ENCODE measurements around the gene USP4.

Gene USP4

GRCh38 chr3:49283997-49284396, 55.9 kb downstream of the USP4 start:
- Histone ChIP-seq H4K20me1 (ENCODE audit: insufficient read depth, low read length) (no peaks in the 10 kb centered on the region), H3K27me3 (replicated peaks; ENCODE audit: insufficient read depth, low read length) (no peaks in the 10 kb centered on the region), H3K9me3 (replicated peaks; ENCODE audit: insufficient read depth, low read length) (no peaks in the 10 kb centered on the region), H3K4me1 (ENCODE audit: low read length) (no peaks in the 10 kb centered on the region), H3K79me2 (ENCODE audit: low read length) (no peaks in the 10 kb centered on the region), H2AFZ (ENCODE audit: low read length) (no peak overlapping the region), H3F3A (ENCODE audit: insufficient read depth, low read length) (no peaks in the 10 kb centered on the region), H3K9me2 (replicated peaks; ENCODE audit: insufficient read depth, low read length) (no peaks in the 10 kb centered on the region), H3K9ac (ENCODE audit: low read length) (no peak overlapping the region), H3K36me3 (replicated peaks; ENCODE audit: insufficient read depth, low read length) (peaks cover 18% of the 10 kb centered on the region), H3K4me3 (ENCODE audit: low read length) (no peak overlapping the region), H3K4me2 (ENCODE audit: low read depth, low read length) (no peak overlapping the region), H3K27ac (ENCODE audit: low read length) (no peak overlapping the region)
- no peak for DNase-seq
- TF ChIP-seq EZH2 (optimal IDR thresholded peaks at IDR 0.05; ENCODE audit: low read depth, low read length) (no peak), CTCF (IDR thresholded peaks at IDR 0.05; ENCODE audit: low read length) (no peak), EZH2phosphoT487 (IDR thresholded peaks at IDR 0.05; ENCODE audit: low read length) (no peak)

GRCh38 chr3:49279376-49279775, 60.5 kb downstream of the USP4 start:
- no peak overlapping the region for H3K9ac ChIP-seq (ENCODE audit: low read length)
- H3K4me2 ChIP-seq (ENCODE audit: low read depth, low read length), result no peak overlapping the region
- no peak overlapping the region for H2AFZ ChIP-seq (ENCODE audit: low read length)
- H3K27ac ChIP-seq (ENCODE audit: low read length), result no peak overlapping the region
- no peaks in the 10 kb centered on the region for H3K9me3 ChIP-seq (replicated peaks; ENCODE audit: insufficient read depth, low read length)
- H3K9me2 ChIP-seq (replicated peaks; ENCODE audit: insufficient read depth, low read length), result no peaks in the 10 kb centered on the region
- peaks cover 11% of the 10 kb centered on the region for H3K36me3 ChIP-seq (replicated peaks; ENCODE audit: insufficient read depth, low read length)
- TF ChIP-seq EZH2 (optimal IDR thresholded peaks at IDR 0.05; ENCODE audit: low read depth, low read length), result no peak
- TF ChIP-seq CTCF (IDR thresholded peaks at IDR 0.05; ENCODE audit: low read length), result no peak
- no peak for TF ChIP-seq EZH2phosphoT487 (IDR thresholded peaks at IDR 0.05; ENCODE audit: low read length)
- H3F3A ChIP-seq (ENCODE audit: insufficient read depth, low read length), result peaks cover 10% of the 10 kb centered on the region; the same call in 1 of the 2 replicates
- no peak for DNase-seq
- H4K20me1 ChIP-seq (ENCODE audit: insufficient read depth, low read length), result no peaks in the 10 kb centered on the region
- H3K4me1 ChIP-seq (ENCODE audit: low read length), result peaks cover 11% of the 10 kb centered on the region
- no peak overlapping the region for H3K4me3 ChIP-seq (ENCODE audit: low read length)
- no peaks in the 10 kb centered on the region for H3K27me3 ChIP-seq (replicated peaks; ENCODE audit: insufficient read depth, low read length)
- H3K79me2 ChIP-seq (ENCODE audit: low read length), result no peaks in the 10 kb centered on the region

- TF ChIP-seq CTCF (IDR thresholded peaks at IDR 0.05; ENCODE audit: low read length), result no peak
- no peak for TF ChIP-seq EZH2phosphoT487 (IDR thresholded peaks at IDR 0.05; ENCODE audit: low read length)
- TF ChIP-seq EZH2 (optimal IDR thresholded peaks at IDR 0.05; ENCODE audit: low read depth, low read length), result no peak
- Histone ChIP-seq H3K9me3 (replicated peaks; ENCODE audit: insufficient read depth, low read length) (no peaks in the 10 kb centered on the region), H3K79me2 (ENCODE audit: low read length) (no peaks in the 10 kb centered on the region), H3K4me3 (ENCODE audit: low read length) (no peak overlapping the region), H3F3A (ENCODE audit: insufficient read depth, low read length) (peaks cover 10% of the 10 kb centered on the region; the same call in 1 of the 2 replicates), H3K27ac (ENCODE audit: low read length) (no peak overlapping the region), H3K9ac (ENCODE audit: low read length) (no peak overlapping the region), H2AFZ (ENCODE audit: low read length) (no peak overlapping the region), H3K4me1 (ENCODE audit: low read length) (peaks cover 11% of the 10 kb centered on the region), H3K27me3 (replicated peaks; ENCODE audit: insufficient read depth, low read length) (no peaks in the 10 kb centered on the region), H3K9me2 (replicated peaks; ENCODE audit: insufficient read depth, low read length) (no peaks in the 10 kb centered on the region), H3K36me3 (replicated peaks; ENCODE audit: insufficient read depth, low read length) (peaks cover 3% of the 10 kb centered on the region; the same call in 1 of the 2 replicates), H4K20me1 (ENCODE audit: insufficient read depth, low read length) (no peaks in the 10 kb centered on the region), H3K4me2 (ENCODE audit: low read depth, low read length) (no peak overlapping the region)
- no peak for DNase-seq
These were observed 61.3 kb downstream of the USP4 start for GRCh38 chr3:49278548-49278947.
